Stimulated activated CD4-positive, alpha-beta T cell treated with anti-CD3 and anti-CD28 coated beads, Interleukin-12 subunit alpha, Interleukin-12 subunit beta, amount 100 ng/mL, for 24 hours (primary cell): ENCODE measurements around the gene CEP68.
"Not testable (repeated sequence)": the region's sequence is repeated elsewhere in the genome, so short reads cannot be mapped to it uniquely, and the experiment has no call there.

Source experiments
- DNase-seq, 2 experiments: peaks; one replicate each; pipeline ENCODE4 v3.0.0-alpha.2; 2020; ENCODE audit warnings: low read depth in 2 of 2

The CEP68 gene

DNA sequence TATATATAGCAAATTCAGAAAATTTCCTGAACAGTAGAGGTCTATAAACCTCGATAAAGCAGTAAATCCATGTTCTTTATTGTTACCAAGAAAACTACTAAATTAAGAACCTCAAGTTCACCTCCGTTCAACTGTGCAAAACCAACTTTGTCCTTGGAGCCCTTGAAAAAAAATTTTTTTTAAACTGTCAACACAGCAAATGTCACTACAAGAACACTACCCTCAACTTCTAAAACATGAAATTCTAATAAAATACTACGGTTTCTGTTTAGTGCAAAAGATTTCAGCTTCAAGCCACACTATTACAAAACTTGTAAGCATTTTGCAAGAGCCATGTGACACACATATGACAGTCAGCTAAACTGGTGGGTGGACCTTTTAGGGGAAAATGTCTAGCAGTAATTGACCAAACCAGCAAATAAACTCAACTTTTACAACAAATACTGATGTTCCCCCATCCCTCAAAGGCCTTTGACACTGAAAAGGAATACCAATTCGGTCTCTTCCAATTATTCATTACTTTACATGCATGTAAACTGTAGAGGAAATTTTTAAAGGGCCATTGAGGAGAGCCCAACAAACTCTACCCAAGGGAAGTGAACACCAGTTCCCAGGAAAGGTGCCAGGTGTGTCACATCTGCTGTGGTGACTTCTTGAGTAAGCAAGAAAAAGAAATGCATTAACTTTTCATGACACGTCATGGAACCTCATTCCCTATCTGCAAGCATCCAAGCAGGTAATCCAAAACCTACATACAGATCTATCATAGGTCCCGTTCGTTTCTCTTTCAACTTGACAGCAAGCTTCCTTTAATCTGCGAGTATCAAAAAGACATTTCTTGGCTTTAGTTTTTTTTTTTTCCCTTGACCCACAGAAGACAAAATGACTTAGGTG is 72.3 kb downstream of the CEP68 start:
- DNase-seq: no peak

DNA sequence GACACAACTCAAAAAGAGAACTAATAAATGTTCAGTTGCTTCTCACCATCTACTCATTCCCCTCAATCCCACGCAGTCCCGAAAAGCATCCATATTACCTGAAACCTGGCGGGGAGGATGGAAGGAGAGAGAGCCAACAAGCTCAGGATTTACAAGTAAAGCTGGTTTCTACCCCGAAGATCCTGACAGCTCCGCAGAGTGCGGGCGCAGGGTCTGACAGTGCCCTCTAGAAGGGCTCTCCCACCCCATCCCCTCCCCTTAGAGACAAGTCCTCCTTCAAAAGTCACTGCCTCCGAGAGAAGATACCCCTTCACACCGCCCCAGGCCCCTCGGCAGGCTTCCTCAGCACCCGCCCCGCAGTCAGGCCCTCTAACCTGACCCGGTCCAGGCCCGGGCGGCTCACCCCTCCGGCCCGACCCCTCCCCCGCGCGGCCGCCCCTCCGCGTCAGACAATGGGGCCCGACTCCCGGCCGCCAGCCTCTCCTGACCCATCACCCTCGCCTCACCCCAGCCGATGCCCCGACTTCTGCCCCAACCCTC is 73.1 kb downstream of the CEP68 start:
- DNase-seq: peak; percentile 3 to 4

DNA sequence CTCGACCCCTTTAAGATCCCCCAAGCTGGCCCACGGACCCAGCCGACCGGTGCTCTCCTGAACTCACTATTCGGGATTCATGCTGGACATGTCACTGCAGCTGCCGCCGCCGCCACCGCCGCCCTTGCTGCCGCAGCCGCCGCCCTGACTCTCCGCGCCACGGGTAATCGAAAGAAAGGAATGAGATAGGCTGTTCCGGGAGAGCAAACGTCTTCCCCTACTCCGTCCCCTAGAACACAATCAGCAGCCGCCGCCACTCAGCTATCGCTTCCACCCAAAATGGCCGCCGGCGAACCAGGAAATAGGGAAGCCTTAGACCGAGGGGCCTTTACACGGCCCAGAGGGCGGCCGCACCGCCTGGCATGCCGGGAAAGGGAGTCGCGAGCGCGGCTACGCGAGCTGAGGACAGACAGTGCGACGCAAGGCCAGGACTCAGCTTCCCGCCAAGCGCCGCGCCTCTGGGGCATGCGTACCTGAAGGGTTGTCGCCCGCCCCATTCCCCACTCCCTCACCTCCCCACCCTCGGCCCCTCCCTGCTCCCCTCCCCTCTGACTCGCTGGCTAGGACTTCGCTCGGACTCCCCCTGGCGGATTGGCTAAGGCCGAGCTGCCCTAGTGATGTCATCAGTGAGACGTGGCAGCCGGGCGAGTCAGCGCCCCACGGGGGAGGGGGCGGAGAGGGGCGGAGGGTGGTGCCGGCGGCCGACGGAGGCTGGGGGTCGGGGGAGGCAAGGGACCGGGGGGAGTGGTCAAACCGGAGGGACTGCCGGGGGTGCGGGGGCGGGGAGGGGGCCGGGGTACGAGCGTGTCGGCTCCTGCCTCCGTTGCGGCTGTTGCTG is 73.8 kb downstream of the CEP68 start, which contains the start of gene RAB1A:
Gene RAB1A, minus strand, starts transcription at position 281 of the 838 bp plus-strand sequence. Its CDS starts 191 bp downstream, at position 90.
- DNase-seq: peak; percentile 97 to 99

DNA sequence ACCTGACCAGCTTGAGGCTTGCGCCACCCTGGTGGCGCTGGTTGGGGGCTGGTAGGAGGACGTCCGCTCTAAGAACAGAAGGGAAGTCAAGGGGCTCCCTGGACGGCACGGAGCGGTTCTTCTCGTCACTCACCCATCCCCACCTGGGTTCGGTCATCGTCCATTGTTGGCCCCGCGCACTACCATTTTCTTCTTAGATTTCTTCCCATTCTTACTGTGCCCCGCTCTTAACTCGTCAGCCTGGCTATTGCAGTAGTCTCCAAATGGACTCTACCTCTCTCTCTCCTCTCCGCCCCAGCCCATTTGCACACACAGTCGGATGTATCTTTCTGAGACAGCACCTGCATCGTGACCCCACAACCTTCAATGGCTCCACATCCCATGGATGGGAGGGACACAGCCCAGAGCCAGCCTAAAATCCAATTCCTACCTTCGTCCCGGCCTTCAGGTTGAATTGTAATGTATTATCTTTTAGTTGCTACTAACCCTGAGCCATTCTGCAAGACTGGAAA is 74.5 kb downstream of the CEP68 start:
- DNase-seq: no peak

DNA sequence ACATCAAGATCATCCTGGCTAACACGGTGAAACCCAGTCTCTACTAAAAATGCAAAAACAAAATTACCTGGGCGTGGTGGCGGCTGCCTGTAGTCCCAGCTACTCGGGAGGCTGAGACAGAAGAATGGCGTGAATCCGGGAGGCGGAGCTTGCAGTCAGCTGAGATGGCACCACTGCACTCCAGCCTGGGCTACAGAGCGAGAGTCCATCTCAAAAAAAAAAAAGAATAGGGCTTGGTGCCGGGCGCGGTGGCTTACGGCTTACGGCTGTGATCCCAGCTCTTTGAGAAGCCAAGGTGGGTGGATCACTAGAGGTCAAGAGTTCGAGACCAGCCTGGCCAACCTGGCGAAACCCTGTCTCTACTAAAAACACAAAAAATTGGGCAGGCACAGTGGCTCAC is 76.7 kb downstream of the CEP68 start:
- DNase-seq: not testable (repeated sequence)

DNA sequence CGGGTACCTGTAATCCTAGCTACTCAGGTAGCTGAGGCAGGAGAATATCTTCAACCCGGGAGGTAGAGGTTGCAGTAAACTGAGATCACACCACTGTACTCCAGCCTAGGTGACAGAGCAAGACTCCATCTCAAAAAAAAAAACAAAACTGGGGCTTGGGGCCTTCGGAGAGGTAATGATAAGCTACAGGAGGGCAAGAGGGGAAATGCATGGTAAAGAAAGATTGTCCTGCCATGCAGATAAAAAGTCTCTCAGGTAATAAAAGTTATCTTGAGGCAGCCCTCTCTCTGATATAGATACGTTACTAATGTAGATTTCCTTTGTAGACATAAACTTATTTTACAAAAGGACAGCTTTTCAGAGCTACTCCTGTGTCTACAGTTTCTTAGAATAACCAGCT is 77.4 kb downstream of the CEP68 start:
- DNase-seq: no peak

DNA sequence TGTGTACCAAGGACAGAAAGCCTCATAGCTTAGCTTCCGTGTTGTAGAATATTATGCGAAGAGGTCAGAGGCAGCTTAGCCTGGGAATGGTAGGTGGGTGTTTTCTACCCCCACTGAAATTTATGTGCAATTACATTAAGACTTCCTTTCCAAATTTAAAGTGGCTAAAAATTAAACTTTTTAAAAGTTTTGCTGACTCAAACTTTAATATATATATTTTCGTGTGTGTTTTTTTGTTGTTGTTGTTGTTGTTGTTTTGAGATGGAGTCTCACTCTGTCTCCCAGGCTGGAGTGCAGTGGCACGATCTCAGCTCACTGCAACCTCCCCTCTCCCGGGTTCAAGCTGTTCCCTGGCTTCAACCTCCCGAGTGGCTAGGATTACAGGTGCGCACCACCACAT is 77.9 kb downstream of the CEP68 start:
- no peak for DNase-seq

DNA sequence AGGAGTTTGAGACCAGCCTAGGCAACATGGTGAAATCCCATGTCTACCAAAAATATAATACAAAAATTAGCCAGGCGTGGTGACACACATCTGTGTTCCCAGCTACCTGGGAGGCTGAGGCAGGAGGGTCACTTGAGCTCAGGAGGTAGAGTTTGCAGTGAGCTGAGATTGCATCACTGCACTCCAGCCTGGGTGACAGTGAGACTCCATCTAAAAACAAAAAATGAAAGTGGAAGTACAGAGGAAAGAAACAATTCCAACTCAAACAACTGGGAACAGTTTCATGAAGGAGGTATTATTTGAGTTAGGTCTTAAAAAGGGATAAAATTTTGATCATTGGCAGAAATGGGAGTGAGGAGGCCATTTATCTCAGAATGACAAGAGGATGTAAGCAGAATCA is 80.0 kb downstream of the CEP68 start:
- no peak for DNase-seq
